NOMO-1 treated with dmso at 0.1 percent for 144 hours (cell line): Measurements from ENCODE around the gene CATSPERD.

Experiments
- DNase-seq: peaks from one replicate; lab custom pipeline; 2025; ENCODE audit not compliant: unreplicated experiment; lab: John Stamatoyannopoulos, UW

Gene CATSPERD

GRCh38 chr19:5823579-5824281 is 103.3 kb downstream of the CATSPERD start:
- DNase-seq, result no peak

GRCh38 chr19:5824751-5825150 is 104.3 kb downstream of the CATSPERD start:
- DNase-seq, result no peak

GRCh38 chr19:5825178-5825577 is 104.7 kb downstream of the CATSPERD start:
- no peak for DNase-seq

- peak; percentile 20 for DNase-seq
Observed at GRCh38 chr19:5826531-5827341, 106.3 kb downstream of the CATSPERD start.

- DNase-seq, result no peak
Observed at GRCh38 chr19:5827342-5827890, 107.0 kb downstream of the CATSPERD start.

GRCh38 chr19:5827891-5828660 is 107.6 kb downstream of the CATSPERD start:
- peak; percentile 92 for DNase-seq
